MCF 10A (cell line): ENCODE measurements around the gene FAM222A. TPM values are rescaled to one million over a fixed set of nuclear protein-coding genes. Genes with fewer than 3 reads are reported as not detected.

ENCODE experiments used
- BruUV-seq: library from RNA; stranded (reverse); fragments of 400-500 nt; replicated peaks from 2 replicates; lab custom pipeline; 2021; lab: Mats Ljungman, UMichigan
- CTCF ChIA-PET: fragments of 300-600 bp; sonication (Branson Sonifier 250); formaldehyde crosslinking; extraction: SDS; loops from one replicate; lab custom pipeline; 2021; ENCODE audit warnings: antibody characterized with exemption, inconsistent platforms; lab: Yijun Ruan, JAX
- POLR2A ChIA-PET: fragments of 300-600, 350-650 bp; sonication (Branson Sonifier 250); formaldehyde crosslinking; extraction: SDS; loops from one replicate; lab custom pipeline; 2020; ENCODE audit warnings: antibody characterized with exemption, inconsistent platforms; lab: Yijun Ruan, JAX
- DNase-seq: peaks from one replicate; pipeline ENCODE4 v3.0.0-alpha.2; 2018; ENCODE audit not compliant: unreplicated experiment
- H3K27ac Mint-ChIP-seq: one replicate; pipeline ENCODE4 v1.8.0; 2022; ENCODE audit warnings: mild to moderate bottlenecking, low read depth, mixed read lengths; ENCODE audit not compliant: unreplicated experiment
- H3K27me3 Mint-ChIP-seq: one replicate; pipeline ENCODE4 v1.8.0; 2022; ENCODE audit warnings: mixed read lengths; ENCODE audit not compliant: insufficient read depth, unreplicated experiment
- H3K36me3 Mint-ChIP-seq: one replicate; pipeline ENCODE4 v1.8.0; 2022; ENCODE audit warnings: mild to moderate bottlenecking, moderate library complexity, mixed read lengths; ENCODE audit not compliant: insufficient read depth, unreplicated experiment
- H3K4me1 Mint-ChIP-seq: one replicate; pipeline ENCODE4 v1.8.0; 2022; ENCODE audit warnings: mixed read lengths; ENCODE audit not compliant: insufficient read depth, unreplicated experiment
- H3K4me3 Mint-ChIP-seq: one replicate; pipeline ENCODE4 v1.8.0; 2022; ENCODE audit warnings: mild to moderate bottlenecking, moderate library complexity, mixed read lengths; ENCODE audit not compliant: unreplicated experiment
- H3K9me3 Mint-ChIP-seq: one replicate; pipeline ENCODE4 v1.8.0; 2022; ENCODE audit warnings: mixed read lengths; ENCODE audit not compliant: unreplicated experiment
- CTCF ChIP-seq: fragments of 200-600 bp; IDR thresholded peaks from one replicate; pipeline ENCODE4 v1.8.0; 2022; ENCODE audit warnings: antibody characterized with exemption, mild to moderate bottlenecking; ENCODE audit not compliant: unreplicated experiment
- intact Hi-C: fragments of 100-400 bp; cut with micrococcal nuclease; formaldehyde crosslinking; loops from 2 replicates; pipeline ENCODE4 v1.14.1; 2022
- total RNA-seq: library from RNA; stranded (reverse); gene quantifications from 2 replicates; pipeline ENCODE4 v1.2.3, GENCODE V29; 2022

The FAM222A gene
- total RNA-seq, 1 experiment from 2014 or later: 0.19 TPM

- Mint-ChIP-seq H3K4me1 (no peaks in the 10 kb centered on the region), H3K4me3 (no peak overlapping the region), H3K27me3 (no peaks in the 10 kb centered on the region), H3K9me3 (no peaks in the 10 kb centered on the region), H3K27ac (no peak overlapping the region), H3K36me3 (no peaks in the 10 kb centered on the region)
- no TSS peak for BruUV-seq
- intact Hi-C loops: no loop called here
- POLR2A ChIA-PET: no interaction called here
- no peak for TF ChIP-seq CTCF
- no peak for DNase-seq
- CTCF ChIA-PET: interaction anchor here (0.6 to 0.7 kb wide), 5 partner anchors 11 to 80 kb away, joined by 3 to 5 read pairs (median 3); no protein-coding TSS in a partner anchor
These were observed 1.9 kb downstream of the FAM222A start for GRCh38 chr12:109715310-109716091.

GRCh38 chr12:109716092-109716479, 2.5 kb downstream of the FAM222A start:
- Mint-ChIP-seq H3K4me3 (no peak overlapping the region), H3K4me1 (no peaks in the 10 kb centered on the region), H3K27me3 (no peaks in the 10 kb centered on the region), H3K9me3 (no peaks in the 10 kb centered on the region), H3K36me3 (no peaks in the 10 kb centered on the region), H3K27ac (no peak overlapping the region)
- ChIA-PET POLR2A (interaction anchor here (0.6 kb wide), 1 partner anchor 96 kb away, joined by 3 read pairs; no protein-coding TSS in a partner anchor), CTCF (interaction anchor here (0.6 to 1.7 kb wide), 5 partner anchors 11 to 1597 kb away, joined by 3 to 9 read pairs (median 4); no protein-coding TSS in a partner anchor)
- TF ChIP-seq CTCF: no peak
- BruUV-seq: no TSS peak
- intact Hi-C loops: no loop called here
- DNase-seq: no peak

- H3K27ac Mint-ChIP-seq: no peak overlapping the region
- H3K27me3 Mint-ChIP-seq: no peaks in the 10 kb centered on the region
- BruUV-seq: no TSS peak
- intact Hi-C loops: no loop called here
- DNase-seq: peak; percentile 29
- no peaks in the 10 kb centered on the region for H3K9me3 Mint-ChIP-seq
- H3K4me3 Mint-ChIP-seq: no peak overlapping the region
- no peaks in the 10 kb centered on the region for H3K36me3 Mint-ChIP-seq
- no peak for TF ChIP-seq CTCF
- POLR2A ChIA-PET: interaction anchor here (0.6 kb wide), 1 partner anchor 96 kb away, joined by 3 read pairs; no protein-coding TSS in a partner anchor
- H3K4me1 Mint-ChIP-seq: no peaks in the 10 kb centered on the region
- CTCF ChIA-PET: interaction anchor here (0.6 to 1.7 kb wide), 5 partner anchors 23 to 1596 kb away, joined by 3 to 9 read pairs (median 3); no protein-coding TSS in a partner anchor
These were observed 3.1 kb downstream of the FAM222A start for GRCh38 chr12:109716512-109717389.
